Suprapubic skin (tissue), 3 donors: ENCODE data around the gene C20orf141.

Experiments used
- CTCF ChIP-seq, 2 donors: fragments of 200-600 bp in 1 of 2; fragments of 450-650 bp in 1 of 2; sonication (generic) in 1 of 2; IDR thresholded peaks; one replicate each; pipeline ENCODE4 v1.5.1; 2016 to 2019; ENCODE audit warnings: antibody characterized with exemption in 2 of 2, mild to moderate bottlenecking in 1 of 2, moderate library complexity in 1 of 2
- POLR2A ChIP-seq, 2 donors: fragments of 450-650 bp; IDR thresholded peaks; one replicate each; pipeline ENCODE4 v1.6.1; 2017; ENCODE audit warnings: antibody characterized with exemption in 2 of 2, mild to moderate bottlenecking in 2 of 2, moderate library complexity in 2 of 2

- TF ChIP-seq POLR2A (IDR thresholded peaks at IDR 0.05) (no peak), CTCF (IDR thresholded peaks at IDR 0.05) (no peak)
Observed at GRCh38 chr20:2864626-2865025, 49.8 kb downstream of the C20orf141 start.
